SW 1271 (cell line): ENCODE measurements around the gene KCNIP3.

Experiments used
- DNase-seq, 2 experiments: peaks; one replicate each; lab custom pipeline; 2025; lab: John Stamatoyannopoulos, UW

The KCNIP3 gene

GRCh38 chr2:95314598-95314963, 17.4 kb downstream of the KCNIP3 start:
- DNase-seq: no peak

GRCh38 chr2:95314964-95315611, 17.9 kb downstream of the KCNIP3 start:
- peak; percentile 24 to 41 for DNase-seq

GRCh38 chr2:95315801-95316411, 18.8 kb downstream of the KCNIP3 start:
- DNase-seq: no peak

- DNase-seq: no peak
Measured at GRCh38 chr2:95316466-95317122, 19.4 kb downstream of the KCNIP3 start.

- DNase-seq: no peak
Measured at GRCh38 chr2:95317123-95317500, 20.0 kb downstream of the KCNIP3 start.

- no peak for DNase-seq
Measured at GRCh38 chr2:95317665-95318425, 20.7 kb downstream of the KCNIP3 start.

- DNase-seq: no peak
Measured at GRCh38 chr2:95318431-95319220, 21.5 kb downstream of the KCNIP3 start.

- no peak for DNase-seq
Measured at GRCh38 chr2:95319481-95320343, 22.6 kb downstream of the KCNIP3 start.

- DNase-seq: no peak
Measured at GRCh38 chr2:95320344-95320712, 23.2 kb downstream of the KCNIP3 start.

GRCh38 chr2:95320986-95321767, 24.0 kb downstream of the KCNIP3 start:
- DNase-seq: no peak

- peak in 1 of 2 experiments; percentile 41 for DNase-seq
Measured at GRCh38 chr2:95323347-95324155, 26.4 kb downstream of the KCNIP3 start.

GRCh38 chr2:95325026-95325425, 27.9 kb downstream of the KCNIP3 start:
- DNase-seq: no peak

- DNase-seq: no peak
Measured at GRCh38 chr2:95325590-95326432, 28.7 kb downstream of the KCNIP3 start.

- no peak for DNase-seq
Measured at GRCh38 chr2:95326433-95327140, 29.4 kb downstream of the KCNIP3 start.

GRCh38 chr2:95327861-95328260, 30.7 kb downstream of the KCNIP3 start:
- no peak for DNase-seq

GRCh38 chr2:95328358-95329125, 31.4 kb downstream of the KCNIP3 start:
- DNase-seq: no peak

GRCh38 chr2:95329401-95329800, 32.3 kb downstream of the KCNIP3 start:
- DNase-seq: no peak
